Endothelial cell of umbilical vein (primary cell): ENCODE measurements around the gene MUC5AC. TPM values are rescaled to one million over a fixed set of nuclear protein-coding genes. Genes with fewer than 3 reads are reported as not detected.

Source experiments
- BruUV-seq: library from RNA; stranded (reverse); fragments of 400-500 nt; replicated peaks from 2 replicates; lab custom pipeline; 2021; lab: Mats Ljungman, UMichigan
- CTCF ChIA-PET: fragments of 300-600, 350-600 bp; sonication (Branson Sonifier 250); formaldehyde crosslinking; loops from one replicate; lab custom pipeline; 2021; ENCODE audit warnings: antibody characterized with exemption, inconsistent platforms; lab: Charles Lee
- POLR2A ChIA-PET: fragments of 300-600, 350-600 bp; sonication (Branson Sonifier 250); formaldehyde crosslinking; loops from one replicate; lab custom pipeline; 2021; ENCODE audit warnings: antibody characterized with exemption, inconsistent platforms; lab: Charles Lee
- DNase-seq: peaks from one replicate; pipeline ENCODE4 v3.0.0-alpha.2; 2011; ENCODE audit warnings: low read depth, low spot score
- FAIRE-seq: peaks from 2 replicates; lab custom pipeline; 2011; peaks lifted over from hg19 to GRCh38; lab: Jason Lieb, UNC
- H2AFZ ChIP-seq: 2 replicates; pipeline ENCODE4 v1.6.0; 2012; ENCODE audit warnings: low read depth, low read length, control low read depth, inconsistent platforms
- H3K27ac ChIP-seq: 2 replicates; pipeline ENCODE4 v1.5.1; 2011; ENCODE audit warnings: low read depth, mild to moderate bottlenecking, control low read depth, low read length, moderate library complexity; ENCODE audit not compliant: insufficient read depth
- H3K27me3 ChIP-seq, 2 experiments: 2 replicates each; pipeline versions ENCODE4 v1.6.0 to v1.6.1; 2011; ENCODE audit warnings: low read length in 2 of 2, mixed read lengths in 1 of 2; ENCODE audit not compliant: control insufficient read depth in 2 of 2, insufficient read depth in 2 of 2
- H3K36me3 ChIP-seq, 2 experiments: 2 replicates in 1 of 2; 3 replicates in 1 of 2; pipeline ENCODE4 v1.5.1; 2011; ENCODE audit warnings: low read length in 2 of 2, mild to moderate bottlenecking in 1 of 2, moderate library complexity in 1 of 2; ENCODE audit not compliant: control insufficient read depth in 2 of 2, insufficient read depth in 2 of 2; ENCODE audit errors: extremely low read depth in 1 of 2
- H3K4me1 ChIP-seq: 3 replicates; pipeline ENCODE4 v1.5.1; 2011; ENCODE audit warnings: mild to moderate bottlenecking, low read length; ENCODE audit not compliant: control insufficient read depth, insufficient read depth; ENCODE audit errors: extremely low read depth
- H3K4me2 ChIP-seq: 2 replicates; pipeline ENCODE4 v1.6.1; 2011; ENCODE audit warnings: low read length, control low read depth, mixed read lengths; ENCODE audit not compliant: insufficient read depth
- H3K4me3 ChIP-seq, 3 experiments: fragments of 200-600 bp in 1 of 3; sonication (generic), shearing (Covaris generic) in 1 of 3; replicated peaks in 1 of 3; 2 replicates each; pipeline ENCODE4 v1.5.1; 2011 to 2016; ENCODE audit warnings: control low read depth in 3 of 3, low read length in 3 of 3, mild to moderate bottlenecking in 2 of 3, inconsistent platforms in 1 of 3, low read depth in 1 of 3, moderate library complexity in 1 of 3; ENCODE audit not compliant: insufficient read depth in 1 of 3
- H3K79me2 ChIP-seq: 2 replicates; pipeline ENCODE4 v1.6.0; 2012; ENCODE audit warnings: low read length, inconsistent platforms; ENCODE audit not compliant: control insufficient read depth, insufficient read depth
- H3K9ac ChIP-seq: replicated peaks from 2 replicates; pipeline ENCODE3; 2011; ENCODE audit warnings: low read length, control low read depth; ENCODE audit not compliant: insufficient read depth; ENCODE audit errors: extremely low read depth
- H3K9me1 ChIP-seq: replicated peaks from 3 replicates; pipeline ENCODE4 v1.6.0; 2011; ENCODE audit warnings: mild to moderate bottlenecking, low read length; ENCODE audit not compliant: control insufficient read depth, insufficient read depth; ENCODE audit errors: extremely low read depth
- H3K9me3 ChIP-seq: replicated peaks from 2 replicates; pipeline ENCODE4 v1.5.1; 2012; ENCODE audit warnings: low read length, inconsistent platforms; ENCODE audit not compliant: control insufficient read depth, insufficient read depth
- H4K20me1 ChIP-seq: replicated peaks from 2 replicates; pipeline ENCODE3; 2011; ENCODE audit warnings: mild to moderate bottlenecking, low read length; ENCODE audit not compliant: control insufficient read depth, insufficient read depth; ENCODE audit errors: extremely low read depth
- CTCF ChIP-seq, 2 donors: IDR thresholded peaks; 1 replicate in 1 of 2; 2 replicates in 1 of 2; pipeline ENCODE4 v1.5.1; 2011; ENCODE audit warnings: low read length in 2 of 2, mild to moderate bottlenecking in 2 of 2, moderate library complexity in 2 of 2, control low read depth in 1 of 2, inconsistent platforms in 1 of 2, low read depth in 1 of 2; ENCODE audit not compliant: insufficient read depth in 1 of 2; ENCODE audit errors: extremely low read depth in 1 of 2
- FOS ChIP-seq: IDR thresholded peaks from 2 replicates; pipeline ENCODE4 v1.6.1; 2011; ENCODE audit warnings: mild to moderate bottlenecking, low read length, moderate library complexity, borderline replicate concordance; ENCODE audit not compliant: insufficient read depth
- GATA2 ChIP-seq: IDR thresholded peaks from 2 replicates; pipeline ENCODE4 v1.7.0; 2011; ENCODE audit warnings: low read depth, mild to moderate bottlenecking, moderate library complexity, mixed read lengths, low read length; ENCODE audit not compliant: insufficient read length, insufficient read depth
- JUN ChIP-seq: IDR thresholded peaks from 2 replicates; pipeline ENCODE4 v1.6.1; 2011; ENCODE audit warnings: borderline replicate concordance, low read depth; ENCODE audit not compliant: insufficient read length, insufficient read depth
- MYC ChIP-seq: IDR thresholded peaks from one replicate; pipeline ENCODE4 v1.6.1; 2011; ENCODE audit warnings: mild to moderate bottlenecking, low read depth, low read length
- POLR2A ChIP-seq: IDR thresholded peaks from 2 replicates; pipeline ENCODE4 v1.6.1; 2012; ENCODE audit warnings: low read depth, mild to moderate bottlenecking, control low read depth, low read length
- POLR2AphosphoS5 ChIP-seq: IDR thresholded peaks from 2 replicates; pipeline ENCODE4 v1.6.1; 2012; ENCODE audit warnings: low read depth, mild to moderate bottlenecking, control low read depth, low read length, moderate library complexity; ENCODE audit not compliant: insufficient read depth
- dilution Hi-C: fragments of 300-500 bp; cut with MboI; formaldehyde crosslinking; loops from one replicate; pipeline ENCODE4 v1.15.0; 2019; ENCODE audit warnings: low sequenced_read_pairs; ENCODE audit not compliant: extremely low pct_ligation_motif_present
- intact Hi-C: fragments of 100-400 bp; cut with micrococcal nuclease; formaldehyde crosslinking; loops from one replicate; pipeline ENCODE4 v1.10.0; 2022
- polyA plus RNA-seq, 4 experiments: library from polyadenylated mRNA; depleted of rRNA in 3 of 4; stranded (reverse) in 3 of 4; unstranded in 1 of 4; fragments of >200 nt; gene quantifications; 2 replicates each; pipeline versions ENCODE4 v1.2.1 to v1.2.3, GENCODE V29; 2011 to 2012; ENCODE audit warnings: missing spikeins in 1 of 4
- total RNA-seq: library from RNA; stranded (reverse); gene quantifications from 2 replicates; pipeline ENCODE4 v1.2.3, GENCODE V29; 2021

MUC5AC gene
- total and polyA plus RNA-seq, 2 donors (not counting 3 experiments of a cell fraction or from before 2014, with no cell fraction given), result not detected

- Histone ChIP-seq H3K9me3 (no peaks in the 10 kb centered on the region), H3K4me2 (no peak overlapping the region), H3K27ac (no peak overlapping the region), H3K27me3 (no peaks in the 10 kb centered on the region), H3K4me3 (no peak overlapping the region), H3K4me1 (no peaks in the 10 kb centered on the region), H4K20me1 (no peaks in the 10 kb centered on the region), H3K9ac (no peak overlapping the region), H3K79me2 (no peaks in the 10 kb centered on the region), H2AFZ (no peak overlapping the region), H3K36me3 (no peaks in the 10 kb centered on the region), H3K9me1 (no peaks in the 10 kb centered on the region)
- no peak for TF ChIP-seq FOS
- TF ChIP-seq POLR2A, result no peak
- no peak for TF ChIP-seq POLR2AphosphoS5
- no peak for TF ChIP-seq JUN
- no peak for TF ChIP-seq MYC
- no peak for TF ChIP-seq GATA2
- TF ChIP-seq CTCF (IDR thresholded peaks at IDR 0.05; ENCODE audit: extremely low read depth in 1 of 2, insufficient read depth in 1 of 2, low read depth in 1 of 2, low read length in 2 of 2), result no peak
- no peak for FAIRE-seq
- dilution Hi-C loops (no loop called here), intact Hi-C loops (no loop called here)
- ChIA-PET POLR2A (no interaction called here), CTCF (no interaction called here)
- no peak for DNase-seq
- no TSS peak for BruUV-seq
Measured at GRCh38 chr11:1108246-1108900, 49.4 kb upstream of the MUC5AC start.
